Fibroblast of peridontal ligament (primary cell): Measurements from ENCODE around the gene SLC37A2.
A peak's percentile ranks its signal among the peaks of the same experiment; 100 is the strongest.
"Not testable (repeated sequence)": the region's sequence is repeated elsewhere in the genome, so short reads cannot be mapped to it uniquely, and the experiment has no call there.

Experiments
- DNase-seq: peaks from one replicate; pipeline ENCODE4 v3.0.0-alpha.2; 2010; ENCODE audit errors: extremely low read depth

SLC37A2 gene

DNA sequence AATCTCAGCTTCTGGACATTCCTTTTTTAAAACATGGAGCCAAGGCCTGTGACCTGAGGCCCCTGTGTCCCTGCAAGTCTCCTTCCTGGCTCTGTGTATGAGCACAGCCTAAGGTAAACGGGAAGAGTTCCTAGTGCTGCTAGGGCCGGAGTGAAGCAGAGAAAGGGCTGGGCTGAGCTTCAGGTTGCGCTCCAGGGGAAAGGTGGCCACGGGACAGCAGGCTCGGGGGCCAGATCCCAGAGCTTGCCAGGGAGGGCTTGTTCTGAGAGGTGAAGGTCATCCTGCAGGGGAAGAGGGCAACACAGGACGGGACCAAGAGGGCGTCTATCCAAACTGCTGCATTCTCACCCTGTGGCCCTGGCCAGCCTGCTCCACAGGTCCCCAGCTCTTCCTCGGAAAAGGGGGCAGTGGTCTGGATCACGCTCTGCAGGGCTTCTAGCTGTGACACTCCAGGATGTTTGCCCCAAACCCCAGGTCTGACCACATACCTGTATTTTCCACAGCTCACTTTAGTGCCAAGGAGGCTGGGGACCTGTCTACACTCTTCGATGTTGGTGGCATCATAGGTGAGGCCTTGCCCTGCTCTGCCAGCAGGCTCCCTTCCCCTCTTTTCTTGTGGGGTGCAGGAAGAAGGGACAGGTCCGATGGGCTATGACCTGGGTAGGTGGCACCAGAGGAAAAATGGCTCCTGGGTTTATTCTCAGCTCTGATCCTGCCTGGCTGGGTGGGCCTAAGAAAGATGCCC is 20.4 kb downstream of the SLC37A2 start:
- DNase-seq: no peak

DNA sequence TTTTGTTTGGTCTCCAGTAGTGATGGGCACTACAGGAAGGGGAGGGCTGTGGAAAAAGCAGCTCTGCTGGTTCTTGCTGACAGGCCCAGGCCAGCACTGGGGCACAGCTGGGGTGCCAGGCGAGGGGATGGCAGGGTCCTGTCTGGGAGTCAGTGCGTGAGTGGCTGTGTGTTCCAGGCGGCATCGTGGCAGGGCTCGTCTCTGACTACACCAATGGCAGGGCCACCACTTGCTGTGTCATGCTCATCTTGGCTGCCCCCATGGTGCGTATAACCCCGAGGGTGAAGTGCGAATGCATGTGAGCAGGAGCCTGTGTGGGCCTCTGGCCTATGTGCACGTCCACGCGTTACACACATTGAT is 20.9 kb downstream of the SLC37A2 start:
- no peak for DNase-seq

DNA sequence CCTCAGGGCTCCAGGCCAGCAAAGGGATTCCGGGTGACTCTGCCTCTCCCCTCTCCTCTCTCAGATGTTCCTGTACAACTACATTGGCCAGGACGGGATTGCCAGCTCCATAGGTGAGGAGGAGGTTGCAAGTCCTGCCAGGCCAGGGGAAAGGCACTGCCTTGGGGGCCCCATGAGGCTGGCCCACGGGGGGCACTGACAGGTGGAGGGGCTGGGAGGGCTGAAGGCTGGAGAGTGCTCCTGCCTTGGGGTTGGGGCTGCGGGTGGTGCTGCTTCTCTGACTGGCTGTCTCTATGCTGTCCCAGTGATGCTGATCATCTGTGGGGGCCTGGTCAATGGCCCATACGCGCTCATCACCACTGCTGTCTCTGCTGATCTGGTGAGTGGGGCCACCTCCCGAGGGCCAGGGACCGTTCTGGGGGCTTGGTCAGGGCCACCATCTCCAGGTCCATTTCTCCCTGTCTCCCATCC is 21.7 kb downstream of the SLC37A2 start:
- no peak for DNase-seq

DNA sequence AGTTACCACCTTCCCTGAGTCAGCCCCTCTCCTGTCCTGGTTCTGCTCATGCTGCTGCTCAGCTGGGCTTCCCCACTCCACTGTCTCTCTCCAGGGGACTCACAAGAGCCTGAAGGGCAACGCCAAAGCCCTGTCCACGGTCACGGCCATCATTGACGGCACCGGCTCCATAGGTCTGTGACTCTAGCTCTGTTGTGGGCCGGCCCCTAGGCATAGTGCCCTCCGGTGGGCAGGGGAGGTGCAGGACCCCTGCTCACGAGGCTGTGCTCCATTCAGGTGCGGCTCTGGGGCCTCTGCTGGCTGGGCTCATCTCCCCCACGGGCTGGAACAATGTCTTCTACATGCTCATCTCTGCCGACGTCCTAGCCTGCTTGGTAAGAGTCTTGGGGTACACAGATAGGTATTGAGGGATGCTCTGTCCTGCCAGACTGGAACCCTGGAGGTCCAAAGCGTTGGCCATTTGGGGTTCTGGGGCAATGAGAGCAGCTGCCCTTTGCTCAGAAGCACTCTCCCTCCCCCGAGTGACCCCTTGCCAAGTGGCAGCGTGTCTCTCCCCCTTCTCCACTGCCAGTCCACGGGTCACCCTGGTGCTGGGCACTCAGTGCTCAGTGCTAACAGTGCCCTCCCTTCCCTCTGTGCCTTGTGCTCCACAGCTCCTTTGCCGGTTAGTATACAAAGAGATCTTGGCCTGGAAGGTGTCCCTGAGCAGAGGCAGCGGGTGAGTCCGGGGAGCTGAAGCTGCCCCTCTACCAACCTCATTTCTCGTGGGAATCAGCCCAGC is 22.4 kb downstream of the SLC37A2 start:
- no peak for DNase-seq

DNA sequence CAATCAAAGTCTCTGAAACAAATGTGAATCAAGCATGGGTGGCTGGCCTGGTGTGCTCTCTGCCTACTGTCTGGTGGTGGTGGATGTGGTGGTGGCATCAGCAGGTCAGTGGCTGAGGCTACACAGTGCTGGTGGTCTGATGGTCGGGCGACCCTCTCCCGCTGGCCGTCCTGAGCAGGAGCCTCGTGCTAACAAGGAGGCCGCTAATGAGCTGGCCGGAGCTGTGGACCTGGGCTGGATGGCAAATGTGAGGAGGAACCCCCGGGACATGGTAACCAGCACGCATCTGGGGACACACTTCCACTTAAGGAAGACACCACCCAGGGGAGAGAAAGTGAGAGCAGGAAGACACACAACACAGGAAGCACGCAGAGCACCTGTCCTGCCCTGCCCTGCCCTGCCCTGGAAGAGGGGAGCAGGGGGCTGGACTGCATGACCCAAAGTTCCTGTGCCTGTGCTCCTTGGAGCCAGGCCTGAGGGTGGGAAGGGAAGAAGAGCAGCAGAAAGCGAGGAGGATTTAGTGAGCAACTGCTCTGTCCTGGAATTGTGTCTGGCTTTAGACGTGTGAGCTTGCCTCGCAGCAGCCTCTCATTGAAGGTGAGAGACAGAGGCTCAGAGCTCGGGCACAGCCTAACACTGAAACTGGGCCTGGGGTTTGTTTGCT is 23.7 kb downstream of the SLC37A2 start:
- DNase-seq: no peak

DNA sequence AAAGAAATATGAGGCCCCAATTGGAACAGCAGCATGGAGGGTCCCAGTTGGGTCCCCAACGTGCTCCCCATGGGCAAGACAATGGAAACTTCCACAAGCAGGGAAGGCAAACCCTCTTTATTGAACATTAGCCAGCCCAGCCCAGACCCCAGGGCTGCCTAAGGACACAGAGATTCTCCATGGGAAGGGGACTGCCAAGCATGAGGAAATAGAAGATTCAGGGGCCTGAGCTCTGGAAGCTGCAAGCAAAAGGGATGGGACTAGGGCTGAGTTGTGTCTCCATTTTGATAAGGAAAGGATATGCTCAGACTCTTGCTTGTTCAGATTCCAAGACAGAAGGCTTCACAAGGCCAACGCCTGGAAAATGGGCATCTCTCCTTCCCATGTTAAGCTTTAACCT is 25.0 kb downstream of the SLC37A2 start:
- no peak for DNase-seq

DNA sequence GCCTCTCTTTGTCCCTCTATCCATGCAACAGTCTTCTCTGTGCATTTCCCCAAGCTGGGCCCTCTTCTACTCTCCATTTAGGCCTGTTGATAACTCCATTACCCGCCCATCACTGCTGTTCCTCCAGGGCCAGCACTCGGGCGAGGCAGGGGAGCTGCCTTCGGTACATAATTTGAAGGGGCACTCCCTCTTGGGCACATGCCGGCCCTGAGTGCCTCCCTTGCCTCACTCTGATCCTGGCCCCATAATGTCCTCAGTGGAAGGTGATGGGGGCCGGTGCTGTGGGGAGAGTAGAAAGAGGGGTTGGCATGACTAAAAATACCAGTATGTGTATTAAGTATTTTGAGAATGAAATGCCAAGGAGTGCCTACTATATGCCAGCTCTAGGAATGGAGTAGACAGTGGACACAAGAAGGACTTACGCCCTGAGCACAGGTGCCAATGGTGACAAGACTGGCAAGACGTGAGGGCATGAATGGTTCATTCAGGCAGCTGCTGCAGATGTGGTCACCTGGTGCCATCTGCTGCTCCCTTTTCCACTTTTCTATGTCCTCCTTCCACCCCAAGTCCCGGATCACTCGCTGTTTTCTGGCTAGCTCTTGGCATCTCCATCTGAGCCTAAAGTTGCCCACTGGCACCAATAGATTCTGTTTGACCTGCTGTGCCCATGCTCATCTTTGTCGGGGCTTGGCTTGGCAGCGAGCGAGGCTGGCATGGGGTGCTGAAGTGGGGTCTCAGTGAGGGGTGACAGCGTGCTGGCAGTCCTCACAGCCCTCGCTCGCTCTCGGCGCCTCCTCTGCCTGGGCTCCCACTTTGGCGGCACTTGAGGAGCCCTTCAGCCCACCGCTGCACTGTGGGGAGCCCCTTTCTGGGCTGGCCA is 25.7 kb downstream of the SLC37A2 start:
- DNase-seq: no peak

DNA sequence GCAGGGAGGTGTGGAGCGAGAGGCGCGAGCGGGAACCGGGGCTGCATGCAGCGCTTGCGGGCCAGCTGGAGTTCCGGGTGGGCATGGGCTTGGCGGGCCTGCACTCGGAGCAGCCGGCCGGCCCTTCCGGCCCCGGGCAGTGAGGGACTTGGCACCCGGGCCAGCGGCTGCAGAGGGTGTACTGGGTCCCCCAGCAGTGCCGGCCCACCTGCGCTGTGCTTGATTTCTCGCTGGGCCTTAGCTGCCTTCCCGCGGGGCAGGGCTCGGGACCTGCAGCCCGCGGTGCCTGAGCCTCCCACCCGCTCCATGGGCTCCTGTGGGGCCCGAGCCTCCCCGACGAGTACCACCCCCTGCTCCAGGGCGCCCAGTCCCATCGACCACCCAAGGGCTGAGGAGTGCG is 26.4 kb downstream of the SLC37A2 start:
- DNase-seq: not testable (repeated sequence)

DNA sequence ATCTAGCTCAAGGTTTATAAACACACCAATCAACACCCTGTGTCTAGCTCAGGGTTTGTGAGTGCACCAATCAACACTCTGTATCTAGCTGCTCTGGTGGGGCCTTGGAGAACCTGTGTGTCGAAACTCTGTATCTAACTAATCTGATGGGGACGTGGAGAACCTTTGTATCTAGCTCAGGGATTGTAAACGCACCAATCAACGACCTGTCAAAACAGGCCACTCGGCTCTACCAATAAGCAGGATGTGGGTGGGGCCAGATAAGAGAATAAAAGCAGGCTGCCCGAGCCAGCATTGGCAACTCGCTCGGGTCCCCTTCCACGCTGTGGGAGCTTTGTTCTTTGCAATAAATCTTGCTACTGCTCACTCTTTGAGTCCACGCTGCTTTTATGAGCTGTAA is 27.0 kb downstream of the SLC37A2 start:
- DNase-seq: not testable (repeated sequence)

DNA sequence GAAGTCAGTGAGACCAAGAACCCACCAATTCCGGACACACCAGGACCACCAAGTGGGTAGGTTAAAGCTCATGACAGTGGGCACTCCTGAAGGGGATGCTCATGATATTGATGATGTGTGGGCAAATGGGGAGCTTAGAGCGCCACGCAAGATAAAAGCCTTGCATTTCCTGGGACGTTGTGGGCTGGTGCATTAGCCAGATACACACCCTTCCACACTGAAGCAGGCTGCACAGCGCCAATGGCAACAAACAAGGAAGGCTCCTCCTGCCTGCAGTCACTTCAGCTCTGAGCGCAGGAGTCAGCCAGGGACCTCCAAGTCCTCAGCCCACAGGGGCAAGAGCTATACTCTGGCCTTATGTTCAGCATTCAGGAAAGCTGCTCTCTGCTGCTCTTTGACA is 27.7 kb downstream of the SLC37A2 start:
- no peak for DNase-seq

DNA sequence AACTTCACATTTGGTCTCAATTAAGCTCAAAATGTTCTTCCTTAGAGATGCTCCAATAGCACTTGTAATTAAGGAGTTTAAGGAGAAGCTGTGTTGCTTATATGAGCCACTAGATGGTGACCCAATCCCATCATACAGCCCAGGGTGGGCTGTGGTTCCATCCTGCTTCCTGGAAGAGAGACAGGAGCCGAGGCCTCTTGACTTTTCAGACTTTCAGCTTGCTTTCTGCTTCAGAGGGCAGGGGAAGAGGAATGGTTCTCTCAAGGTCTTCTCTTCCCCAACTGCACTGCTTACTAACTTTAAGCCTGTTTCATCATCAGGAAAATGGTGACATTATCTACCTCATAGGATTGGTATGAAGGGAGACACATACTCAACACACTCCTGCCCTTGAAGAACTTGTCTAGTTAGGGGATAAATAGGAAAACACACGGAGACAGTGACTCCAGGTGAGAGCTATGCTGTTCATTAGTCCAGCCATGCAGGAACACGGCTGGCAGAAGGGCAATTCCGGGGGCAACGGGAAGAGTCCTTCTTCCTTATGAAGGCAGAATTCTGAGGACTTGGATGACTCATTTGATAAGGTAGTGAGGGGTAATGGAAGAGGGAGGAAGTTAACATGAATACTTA is 28.3 kb downstream of the SLC37A2 start:
- DNase-seq: peak; percentile 87

DNA sequence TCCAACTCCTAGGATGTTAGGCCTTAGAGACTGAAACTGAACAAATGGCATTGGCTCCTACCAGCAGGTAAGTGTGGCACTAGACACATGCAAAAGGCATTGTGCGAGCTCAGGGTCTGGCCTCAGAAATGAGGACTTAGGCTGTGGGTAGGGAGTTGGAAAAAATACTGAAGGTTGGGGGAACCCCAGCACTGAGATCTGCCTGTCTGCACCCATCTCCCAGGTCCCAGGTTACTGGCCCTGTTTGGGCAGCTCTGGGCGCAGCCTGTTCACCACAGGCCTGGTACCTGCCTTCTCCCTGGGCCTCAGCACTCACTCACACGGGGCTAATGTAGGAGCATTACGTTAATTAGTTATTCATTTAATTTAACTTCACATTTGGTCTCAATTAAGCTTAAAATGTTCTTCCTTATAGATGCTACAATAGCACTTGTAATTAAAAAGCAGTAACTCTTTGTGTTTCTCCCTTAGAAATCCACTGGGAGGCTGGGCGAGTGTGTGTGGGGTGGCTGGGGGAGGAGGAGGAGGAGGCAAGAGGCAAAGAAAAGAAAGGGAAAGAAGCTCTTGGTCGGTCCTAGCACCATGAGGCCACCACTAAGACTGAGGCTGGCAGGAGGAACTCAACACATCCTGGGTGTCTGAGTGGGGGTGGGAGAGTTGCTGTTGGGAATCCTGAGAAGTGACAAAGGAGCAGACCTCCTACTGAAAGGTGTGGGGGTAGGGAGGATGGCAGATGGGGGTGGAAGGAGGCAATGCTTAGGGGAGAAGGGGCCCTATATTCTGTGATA is 29.0 kb downstream of the SLC37A2 start:
- DNase-seq: no peak

DNA sequence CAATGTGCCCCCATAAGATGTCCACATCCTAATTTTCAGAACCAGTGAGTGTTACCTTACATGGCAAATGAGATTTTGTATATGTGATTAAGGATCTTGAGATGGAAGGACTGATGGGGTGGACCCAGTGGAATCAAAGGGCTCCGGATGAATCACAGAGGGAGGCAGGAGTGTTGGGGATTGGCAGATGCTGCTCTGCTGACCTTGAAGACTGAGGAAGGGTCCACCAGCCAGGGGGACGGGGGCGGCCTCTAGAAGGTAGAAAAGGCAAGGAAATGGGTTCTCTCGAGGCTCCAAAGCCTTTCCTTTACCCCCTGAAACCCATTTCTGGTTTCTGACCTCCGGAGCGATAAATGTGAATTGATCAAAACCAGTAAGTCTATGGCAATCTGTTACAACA is 29.6 kb downstream of the SLC37A2 start:
- no peak for DNase-seq

DNA sequence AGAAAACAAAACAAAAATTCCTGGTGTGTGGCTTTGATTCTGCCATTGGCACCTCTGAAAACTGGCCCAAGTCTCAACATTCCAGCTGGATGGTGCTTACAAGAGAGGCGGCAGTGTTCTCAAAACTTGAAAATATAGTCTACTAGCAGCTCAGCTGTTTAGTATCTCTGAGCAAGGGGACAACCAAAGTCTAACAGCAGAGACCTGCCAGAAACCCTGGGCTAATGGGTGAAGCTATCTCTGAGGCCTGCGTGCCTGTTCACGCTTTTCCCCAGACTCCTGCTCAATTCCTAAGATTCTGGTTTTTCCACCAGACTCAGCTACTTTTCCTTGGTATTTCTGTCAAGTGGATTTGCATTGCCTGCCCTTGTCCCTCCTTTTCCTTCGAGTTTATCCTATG is 30.4 kb downstream of the SLC37A2 start:
- no peak for DNase-seq

DNA sequence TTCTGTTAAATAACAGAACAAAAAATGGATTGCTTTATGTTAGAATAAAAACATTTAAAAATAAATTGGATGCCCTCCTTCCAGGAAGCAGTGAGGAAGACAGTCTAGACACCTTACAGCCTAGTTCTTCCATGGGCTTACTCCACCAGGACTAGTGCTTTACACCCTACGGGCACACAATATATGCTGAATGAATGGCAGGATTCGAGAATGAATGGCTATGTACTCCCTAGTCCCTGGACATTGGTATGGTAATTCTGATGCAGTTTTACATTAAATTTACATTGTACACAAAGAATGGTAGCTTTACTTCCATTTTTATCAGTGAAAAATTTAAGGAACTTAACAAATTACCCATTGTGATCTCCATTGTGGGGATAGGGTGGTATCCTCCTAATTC is 31.6 kb downstream of the SLC37A2 start:
- DNase-seq: no peak

DNA sequence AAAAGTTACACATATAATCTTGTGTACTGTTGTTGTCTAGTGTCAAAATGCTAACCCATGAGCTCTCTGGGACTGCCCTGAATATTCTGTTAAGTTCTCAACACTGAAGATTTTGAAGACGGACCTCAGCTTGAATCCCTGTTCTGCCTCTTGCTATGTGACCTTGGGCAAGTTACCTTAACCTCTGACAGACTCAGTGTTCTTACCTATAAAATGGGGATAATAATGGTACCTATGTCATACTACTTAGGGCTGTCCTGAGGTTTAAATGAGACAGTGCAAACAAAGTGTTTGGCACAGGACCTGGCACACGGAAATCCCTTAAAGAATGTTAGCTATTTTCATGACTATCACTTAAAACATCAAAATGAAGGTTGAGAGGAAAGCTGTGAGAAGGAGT is 37.0 kb downstream of the SLC37A2 start:
- DNase-seq: no peak

DNA sequence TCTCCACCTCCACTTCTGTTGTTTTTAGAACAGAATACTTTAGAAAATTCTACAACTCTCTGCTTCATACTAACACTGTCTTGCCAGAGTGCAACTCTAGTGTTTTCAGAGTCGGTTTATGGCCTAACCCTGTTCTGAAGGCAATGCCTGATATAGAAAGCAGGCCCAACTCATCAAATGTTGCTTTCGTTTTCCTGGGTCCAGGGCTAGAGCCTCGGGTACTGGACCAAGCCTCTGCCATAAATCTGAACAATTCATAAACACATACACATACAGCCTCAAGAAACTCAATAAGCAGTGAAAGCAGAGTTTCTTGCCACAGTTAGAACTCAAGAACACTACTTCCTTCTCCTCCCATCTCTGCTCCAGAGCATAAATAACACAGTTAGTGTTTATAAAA is 38.5 kb downstream of the SLC37A2 start:
- peak; percentile 48 for DNase-seq

DNA sequence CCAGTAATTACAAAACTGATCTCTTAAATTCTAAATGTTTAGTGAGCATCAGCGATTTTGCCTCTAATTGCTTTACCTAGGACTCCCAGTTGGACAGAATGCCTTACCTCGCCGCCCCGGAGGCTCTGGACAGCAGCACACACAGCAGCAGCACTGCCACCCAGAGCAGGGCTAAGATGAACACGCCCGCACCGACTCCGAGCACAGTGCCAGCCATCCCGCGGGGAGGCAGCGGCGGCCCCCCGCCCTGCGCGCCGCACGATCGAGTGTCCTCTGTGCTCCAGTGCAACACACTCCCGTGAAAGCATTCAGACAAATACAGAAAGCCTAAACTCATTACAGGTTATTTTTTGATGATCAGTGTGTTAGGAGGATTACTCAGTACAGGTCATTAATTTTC is 38.9 kb downstream of the SLC37A2 start:
- no peak for DNase-seq

DNA sequence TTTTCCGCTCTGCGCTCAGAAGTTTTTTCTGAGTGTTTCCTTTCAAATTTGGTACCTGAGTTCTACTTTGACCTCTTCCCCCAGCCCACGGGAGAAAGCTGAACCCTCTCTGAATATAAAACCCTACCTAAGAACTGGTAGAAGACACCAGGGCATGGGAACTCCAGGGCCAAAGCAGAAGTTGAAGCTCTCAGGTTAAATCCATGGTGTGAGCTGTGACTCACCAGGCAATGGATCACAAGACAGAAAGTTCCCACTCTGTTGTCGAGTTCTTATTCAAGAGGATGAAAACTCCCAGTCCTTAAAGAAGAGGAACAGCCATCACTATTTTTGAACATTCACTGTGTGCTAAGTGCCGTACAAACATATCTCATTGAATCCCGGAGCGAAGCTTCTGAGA is 39.4 kb downstream of the SLC37A2 start:
- DNase-seq: no peak

DNA sequence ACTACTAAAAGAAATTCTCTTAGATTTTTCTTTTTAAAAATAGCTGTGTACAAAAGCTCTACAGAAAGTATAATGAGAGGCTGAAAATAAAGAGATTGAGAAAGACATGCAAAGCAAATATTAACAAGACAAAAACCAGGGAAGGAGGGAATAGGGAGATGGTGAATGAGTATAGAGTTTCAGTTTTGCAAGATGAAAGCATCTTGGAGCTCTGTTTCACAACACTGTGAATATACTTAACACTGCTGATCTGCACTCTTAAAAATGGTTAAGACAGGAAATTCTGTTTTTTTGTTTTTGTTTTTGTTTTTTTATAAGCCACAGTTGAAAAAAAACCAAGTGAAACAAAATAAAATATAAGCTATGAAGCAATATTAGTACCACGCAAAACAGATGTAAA is 42.8 kb downstream of the SLC37A2 start:
- DNase-seq: peak; percentile 59

DNA sequence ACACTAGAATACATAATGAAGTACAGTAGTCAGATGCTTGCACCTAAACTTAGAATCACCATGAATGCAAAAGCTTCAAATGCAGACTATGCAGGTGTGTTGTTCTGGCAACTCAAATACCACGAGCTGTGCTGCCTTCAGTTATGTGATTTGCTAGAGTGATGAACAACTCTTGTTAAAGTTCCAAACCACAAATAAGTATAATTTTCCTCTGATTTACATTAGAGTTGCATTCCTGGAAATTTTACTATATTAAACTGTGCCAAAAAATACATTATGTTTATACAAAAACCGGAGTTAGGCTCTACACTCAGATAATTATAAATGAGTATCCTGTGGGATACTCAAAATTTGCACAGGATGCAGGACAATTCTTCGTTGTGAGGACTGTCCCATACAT is 45.4 kb downstream of the SLC37A2 start:
- peak; percentile 48 for DNase-seq
